HG02642 (cell line): ENCODE data around the gene HIVEP2.

Experiments used
- ATAC-seq: cut with Tn5 transposase; IDR thresholded peaks from one replicate; pipeline ENCODE4 v1.9.1; 2021; ENCODE audit warnings: mild to moderate bottlenecking; ENCODE audit not compliant: unreplicated experiment, poor library complexity

Gene HIVEP2

DNA sequence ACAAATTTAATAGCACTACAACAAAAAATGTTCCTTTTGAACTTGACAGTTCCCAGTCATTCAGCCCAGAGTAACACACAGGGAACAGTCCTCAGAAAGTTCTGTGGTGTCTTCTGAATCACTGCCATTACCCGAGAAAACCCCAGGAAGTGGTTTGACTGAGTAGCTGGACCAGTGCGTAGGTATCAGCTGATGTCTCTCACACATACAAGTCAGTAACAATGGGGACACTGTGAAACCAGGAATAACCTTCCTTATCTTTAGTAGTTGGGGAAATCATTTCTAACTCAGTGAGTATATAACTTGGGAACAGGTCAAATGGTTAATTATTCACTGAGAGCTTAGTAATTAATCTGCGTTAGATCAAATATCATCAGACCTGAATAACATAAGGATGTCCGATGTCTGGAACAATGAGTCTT lies 73.1 kb downstream of the HIVEP2 start:
- ATAC-seq: peak; percentile 95

DNA sequence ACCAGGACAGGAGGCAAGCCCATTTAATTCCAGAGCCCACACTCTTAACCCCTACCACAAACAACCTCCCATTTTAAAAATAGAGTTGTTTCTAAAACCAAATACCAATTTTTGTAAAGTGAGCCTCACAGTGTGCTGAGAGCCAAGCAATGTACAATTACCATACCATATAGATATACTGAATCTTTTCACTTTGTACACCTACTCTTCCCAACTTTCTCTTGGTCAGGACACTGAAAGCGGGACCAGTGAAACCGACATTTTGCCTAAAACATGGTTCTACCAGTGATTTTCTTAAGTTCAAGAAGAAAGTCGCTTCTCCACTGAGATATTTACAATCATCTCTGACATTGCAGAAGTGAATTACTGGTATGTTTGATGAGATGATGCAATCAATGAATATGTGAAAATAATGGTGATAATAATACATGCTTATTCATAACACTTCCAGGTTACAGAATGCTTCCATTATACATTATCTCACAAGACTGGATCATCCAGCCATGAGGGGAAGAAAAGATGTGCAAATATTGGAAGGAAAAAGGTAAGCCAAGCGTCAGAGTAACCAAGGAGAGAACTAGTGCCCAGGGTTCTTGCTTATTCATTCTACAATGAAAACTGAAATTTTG lies 74.1 kb downstream of the HIVEP2 start:
- no peak for ATAC-seq

DNA sequence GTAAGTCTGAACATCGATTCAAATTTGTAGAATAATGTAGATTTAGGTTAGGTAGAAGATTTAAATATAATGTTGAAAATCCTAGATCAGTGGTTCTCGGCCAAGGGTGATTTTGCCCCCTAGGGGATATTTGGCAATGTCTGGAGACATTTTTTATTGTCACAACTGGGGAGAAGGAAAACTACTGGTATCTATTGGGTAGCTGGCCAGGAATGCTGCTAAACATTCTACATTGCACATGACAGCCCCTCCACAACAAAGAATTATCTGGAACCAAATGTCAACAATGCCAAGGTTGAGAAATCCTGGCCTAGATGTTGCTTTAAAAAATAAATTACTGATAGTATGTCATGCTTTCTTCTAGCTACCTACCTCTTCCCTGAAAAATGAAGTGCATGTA lies 76.1 kb downstream of the HIVEP2 start:
- no peak for ATAC-seq

- peak; percentile 35 for ATAC-seq
Measured at GRCh38 chr6:142867988-142868812, 76.8 kb downstream of the HIVEP2 start.

DNA sequence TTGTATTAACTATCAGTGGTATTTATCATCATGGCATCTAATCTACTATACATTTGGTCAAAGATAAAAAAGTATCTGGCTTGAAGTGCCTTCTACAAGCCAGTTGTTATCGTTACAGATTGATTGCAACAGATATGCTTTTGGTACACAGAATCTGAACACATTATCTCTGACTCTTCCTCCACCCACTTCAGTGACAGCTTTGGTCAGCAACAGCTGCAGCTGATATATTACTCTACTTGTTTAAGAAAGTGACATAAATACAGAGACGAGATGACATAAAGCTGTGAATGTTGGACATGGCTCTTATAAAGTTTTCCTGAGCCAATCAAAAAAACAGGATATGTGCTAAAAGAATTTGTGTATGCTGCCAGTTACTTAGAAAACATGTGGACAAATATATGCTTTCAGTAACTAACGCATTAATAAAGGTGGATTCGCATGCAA lies 77.6 kb downstream of the HIVEP2 start:
- no peak for ATAC-seq

DNA sequence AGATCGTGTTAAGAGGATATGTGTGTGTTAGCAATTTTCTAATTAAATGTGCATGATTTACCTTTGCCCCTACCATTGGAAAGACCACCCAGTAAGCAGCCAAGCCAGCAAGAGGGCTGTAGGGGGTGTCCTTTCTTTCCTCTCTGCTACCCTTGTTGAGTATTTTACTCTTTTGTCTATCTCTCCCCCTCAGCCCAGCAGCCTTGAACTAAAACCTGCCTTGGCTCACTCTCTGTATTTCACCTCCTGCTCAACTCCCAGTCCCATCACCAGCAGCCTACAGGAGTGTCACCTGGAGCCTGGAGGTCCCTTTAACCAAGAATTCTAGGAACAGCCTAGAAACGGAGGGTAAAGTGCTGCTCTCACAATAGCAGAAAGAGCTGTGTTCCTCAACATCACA lies 81.0 kb downstream of the HIVEP2 start:
- no peak for ATAC-seq

- no peak for ATAC-seq
Measured at GRCh38 chr6:142861711-142862110, 83.3 kb downstream of the HIVEP2 start.

DNA sequence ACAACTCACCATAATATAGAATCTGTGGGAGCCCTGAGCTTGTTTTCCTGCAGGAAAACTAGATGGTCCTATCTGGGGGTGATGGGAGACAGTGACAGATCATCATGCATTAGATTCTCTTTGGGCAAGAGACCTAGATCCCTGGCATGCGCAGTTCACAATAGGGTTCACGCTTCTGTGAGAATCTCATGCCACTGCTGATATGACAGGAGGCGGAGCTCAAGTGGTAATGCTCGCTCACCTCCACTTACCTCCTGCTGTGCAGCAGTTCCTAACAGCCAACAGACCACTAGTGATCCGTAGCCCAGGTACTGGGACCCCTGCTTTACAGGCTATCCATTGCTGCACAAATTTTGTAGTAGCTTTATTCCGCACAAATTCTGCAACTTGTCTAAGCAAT lies 84.5 kb downstream of the HIVEP2 start:
- ATAC-seq: no peak

GRCh38 chr6:142857796-142858555 lies 87.0 kb downstream of the HIVEP2 start:
- ATAC-seq: peak; percentile 21

- ATAC-seq: peak; percentile 54
Measured at GRCh38 chr6:142857233-142857761, 87.7 kb downstream of the HIVEP2 start.

GRCh38 chr6:142856624-142857232 lies 88.2 kb downstream of the HIVEP2 start:
- peak; percentile 69 for ATAC-seq

DNA sequence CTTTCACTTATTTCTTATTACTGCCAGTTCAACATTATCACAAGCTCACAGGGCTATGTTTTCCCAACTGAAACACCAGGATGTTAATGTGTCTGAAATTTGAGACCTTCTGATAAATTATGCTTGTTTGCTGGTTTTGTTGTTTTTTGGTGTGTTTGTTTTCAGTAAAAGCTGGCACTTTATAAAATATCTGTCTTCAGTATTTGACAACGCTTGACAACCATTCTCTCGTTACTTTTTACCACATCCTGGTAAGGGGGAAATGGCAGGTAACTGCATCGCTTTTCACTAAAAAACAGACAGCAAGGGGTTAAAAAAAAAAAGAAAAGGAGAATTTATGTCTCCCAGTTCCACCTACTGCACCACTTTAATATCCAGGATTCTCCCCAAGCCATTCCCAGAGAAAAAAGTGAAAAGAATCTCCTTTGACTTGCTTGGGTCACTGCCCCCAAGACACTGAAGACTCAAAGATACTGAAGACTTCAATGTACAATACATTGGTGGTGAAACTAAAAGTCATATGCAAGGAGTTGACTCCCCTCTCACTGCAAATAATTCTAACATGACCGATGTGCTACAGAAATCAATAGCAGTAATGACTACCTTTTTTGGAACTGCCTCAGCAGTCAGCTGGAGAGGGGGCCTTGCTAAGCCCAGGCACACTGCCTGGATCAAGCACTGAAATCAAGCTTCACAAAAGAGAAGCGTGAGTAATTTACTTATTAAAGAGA lies 88.9 kb downstream of the HIVEP2 start:
- peak; percentile 22 for ATAC-seq

- ATAC-seq: no peak
Measured at GRCh38 chr6:142854589-142855488, 90.1 kb downstream of the HIVEP2 start.

GRCh38 chr6:142853244-142854180 lies 91.5 kb downstream of the HIVEP2 start:
- no peak for ATAC-seq

DNA sequence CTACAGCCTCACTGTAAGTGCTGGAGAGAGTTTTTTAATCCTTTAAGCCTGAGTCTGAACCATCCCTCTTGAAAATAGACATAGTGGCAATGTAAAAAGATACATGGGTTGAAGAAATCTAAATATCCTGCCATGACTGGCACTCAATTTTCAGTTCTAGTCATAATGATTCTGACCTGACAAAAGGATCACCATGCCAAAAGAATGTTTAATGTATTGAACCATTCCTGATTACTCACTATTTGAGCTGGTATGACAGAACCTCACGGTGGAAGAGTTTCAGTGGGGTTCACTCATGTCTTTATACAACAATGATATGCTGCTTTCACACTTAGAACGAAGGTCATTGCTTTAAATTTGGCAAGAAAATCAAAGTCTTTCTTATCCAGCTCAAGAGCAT lies 93.4 kb downstream of the HIVEP2 start:
- ATAC-seq: no peak

DNA sequence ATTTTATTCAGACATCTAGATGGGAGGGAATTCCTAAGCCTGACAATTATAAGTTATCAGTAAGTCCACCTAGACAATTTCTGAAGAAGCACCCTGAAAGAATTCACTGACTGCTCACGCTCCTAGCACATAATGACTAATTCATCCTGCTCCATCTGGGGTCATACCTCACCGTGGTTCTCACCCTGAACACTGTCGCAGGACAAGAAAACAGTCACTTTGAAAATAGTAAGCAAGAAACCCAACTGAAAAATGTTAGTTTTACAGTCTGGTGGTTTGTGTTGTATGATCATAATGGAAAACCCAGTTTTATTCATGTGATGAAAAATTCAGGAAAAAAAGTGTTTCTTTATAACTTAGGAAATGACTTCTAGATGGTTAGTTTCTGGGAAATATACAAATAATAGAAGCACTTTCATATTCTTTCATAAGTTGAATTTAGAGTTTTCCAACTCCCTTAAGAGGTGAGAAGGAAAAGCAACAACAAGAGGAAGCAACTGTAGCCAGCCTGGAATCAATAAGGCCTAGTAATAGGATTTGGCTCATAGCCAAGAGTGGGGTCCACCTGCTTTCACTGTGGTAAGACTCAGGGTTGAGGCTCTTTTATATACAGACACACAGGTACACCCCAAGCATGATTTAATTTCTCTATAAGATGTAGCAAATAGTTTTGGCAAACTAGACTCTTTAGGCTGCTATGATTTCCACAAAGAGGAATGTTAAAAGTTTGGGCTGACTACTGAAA lies 94.1 kb downstream of the HIVEP2 start:
- peak; percentile 53 for ATAC-seq

DNA sequence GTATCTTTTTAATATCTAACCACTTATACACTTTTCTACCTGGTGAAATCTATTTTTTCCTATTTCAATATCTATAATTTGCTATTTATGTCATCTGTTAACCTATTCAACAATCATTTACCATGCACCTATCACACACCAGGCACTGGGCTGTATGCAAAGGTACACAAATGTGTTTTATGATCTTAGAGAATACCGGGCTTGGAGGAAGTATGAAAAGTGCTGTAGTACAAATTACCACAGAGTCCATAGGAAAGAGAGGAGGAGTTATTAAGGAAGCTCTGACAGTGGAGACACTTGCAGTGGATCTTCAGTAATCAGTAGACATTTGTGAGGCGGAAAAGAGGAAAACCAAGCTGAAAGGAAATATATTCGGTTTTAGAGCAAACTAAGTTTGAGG lies 96.0 kb downstream of the HIVEP2 start:
- ATAC-seq: no peak
